IMR-90 (cell line): ENCODE data around the gene PIP5K1C. TPM values are rescaled to one million over a fixed set of nuclear protein-coding genes. Genes with fewer than 3 reads are reported as not detected.
"Not testable (repeated sequence)": the region's sequence is repeated elsewhere in the genome, so short reads cannot be mapped to it uniquely, and the experiment has no call there.

Experiments used
- ATAC-seq: fragments of 200-7000 bp; cut with Tn5 transposase; 2 replicates; pipeline ENCODE4 v1.9.1; 2020; ENCODE audit warnings: low read depth, mild to moderate bottlenecking, moderate library complexity
- BruUV-seq: library from RNA; stranded (reverse); fragments of 400-500 nt; replicated peaks from 2 replicates; lab custom pipeline; 2021; lab: Mats Ljungman, UMichigan
- CTCF ChIA-PET: fragments of 300-600 bp; formaldehyde crosslinking; extraction: SDS; loops from one replicate; lab custom pipeline; 2021; ENCODE audit warnings: antibody characterized with exemption; lab: Yijun Ruan, JAX
- POLR2A ChIA-PET: fragments of 300-600 bp; sonication (Branson Sonifier 250); formaldehyde crosslinking; loops from one replicate; lab custom pipeline; 2022; ENCODE audit warnings: antibody characterized with exemption; ENCODE audit not compliant: unreplicated experiment; lab: Charles Lee
- DNase-seq: peaks from one replicate; pipeline ENCODE4 v3.0.0; 2013
- H2AFZ ChIP-seq: replicated peaks from 2 replicates; pipeline ENCODE3; 2013; ENCODE audit warnings: low read length, mild to moderate bottlenecking; ENCODE audit not compliant: poor library complexity
- H2AK5ac ChIP-seq: 2 replicates; pipeline ENCODE4 v1.6.1; 2013; ENCODE audit warnings: low read depth, low read length, inconsistent platforms
- H2AK9ac ChIP-seq: replicated peaks from 2 replicates; pipeline ENCODE3; 2013; ENCODE audit warnings: mild to moderate bottlenecking, low read depth, low read length, moderate library complexity; ENCODE audit not compliant: poor library complexity
- H2BK120ac ChIP-seq: 2 replicates; pipeline ENCODE4 v1.6.1; 2013; ENCODE audit warnings: low read depth, low read length, inconsistent platforms
- H2BK15ac ChIP-seq: 3 replicates; pipeline ENCODE4 v1.6.1; 2013; ENCODE audit warnings: low read depth, low read length, inconsistent platforms
- H2BK20ac ChIP-seq: 2 replicates; pipeline ENCODE4 v1.6.1; 2013; ENCODE audit warnings: low read depth, mild to moderate bottlenecking, inconsistent platforms, low read length, moderate library complexity
- H2BK5ac ChIP-seq: 2 replicates; pipeline ENCODE4 v1.6.1; 2013; ENCODE audit warnings: mild to moderate bottlenecking, low read depth, low read length, inconsistent platforms; ENCODE audit not compliant: poor library complexity, severe bottlenecking
- H3K14ac ChIP-seq: replicated peaks from 2 replicates; pipeline ENCODE4 v1.6.1; 2013; ENCODE audit warnings: low read depth, low read length, inconsistent platforms
- H3K18ac ChIP-seq: 2 replicates; pipeline ENCODE4 v1.6.1; 2013; ENCODE audit warnings: low read depth, low read length, control low read depth
- H3K23ac ChIP-seq: 2 replicates; pipeline ENCODE4 v1.6.1; 2013; ENCODE audit warnings: low read depth, low read length, inconsistent platforms
- H3K27ac ChIP-seq: 2 replicates; pipeline ENCODE4 v1.5.1; 2013; ENCODE audit warnings: mild to moderate bottlenecking, control low read depth, low read length; ENCODE audit not compliant: insufficient read depth
- H3K27me3 ChIP-seq: 2 replicates; pipeline ENCODE4 v1.6.1; 2013; ENCODE audit warnings: low read length; ENCODE audit not compliant: control insufficient read depth, insufficient read depth
- H3K36me3 ChIP-seq: 2 replicates; pipeline ENCODE4 v1.6.1; 2013; ENCODE audit warnings: low read length, mixed read lengths; ENCODE audit not compliant: control insufficient read depth, insufficient read depth
- H3K4ac ChIP-seq: 2 replicates; pipeline ENCODE4 v1.6.1; 2013; ENCODE audit warnings: low read depth, low read length, inconsistent platforms
- H3K4me1 ChIP-seq: 2 replicates; pipeline ENCODE4 v1.6.1; 2013; ENCODE audit warnings: low read length, mixed read lengths; ENCODE audit not compliant: control insufficient read depth, insufficient read depth
- H3K4me2 ChIP-seq: 2 replicates; pipeline ENCODE4 v1.6.1; 2013; ENCODE audit warnings: low read depth, mild to moderate bottlenecking, control low read depth, low read length, moderate library complexity
- H3K4me3 ChIP-seq: 2 replicates; pipeline ENCODE4 v1.5.1; 2013; ENCODE audit warnings: low read depth, mild to moderate bottlenecking, control low read depth, low read length, moderate library complexity; ENCODE audit not compliant: insufficient read depth
- H3K56ac ChIP-seq: 2 replicates; pipeline ENCODE4 v1.6.1; 2013; ENCODE audit warnings: low read length, inconsistent platforms; ENCODE audit not compliant: insufficient read depth; ENCODE audit errors: extremely low read depth
- H3K79me1 ChIP-seq, 2 experiments: 2 replicates each; pipeline ENCODE4 v1.6.1; 2013; ENCODE audit warnings: low read length in 2 of 2, inconsistent platforms in 1 of 2, low read depth in 1 of 2
- H3K9ac ChIP-seq: 2 replicates; pipeline ENCODE4 v1.6.1; 2013; ENCODE audit warnings: low read depth, low read length, control low read depth
- H3K9me1 ChIP-seq: 2 replicates; pipeline ENCODE4 v1.6.1; 2013; ENCODE audit warnings: low read length, inconsistent platforms; ENCODE audit not compliant: insufficient read depth
- H3K9me3 ChIP-seq: 2 replicates; pipeline ENCODE4 v1.6.1; 2013; ENCODE audit warnings: low read length; ENCODE audit not compliant: control insufficient read depth, insufficient read depth
- H4K20me1 ChIP-seq: 2 replicates; pipeline ENCODE4 v1.6.1; 2013; ENCODE audit warnings: low read length, inconsistent platforms; ENCODE audit not compliant: insufficient read depth
- H4K5ac ChIP-seq: 2 replicates; pipeline ENCODE4 v1.6.1; 2013; ENCODE audit warnings: mild to moderate bottlenecking, low read depth, low read length, control low read depth
- H4K8ac ChIP-seq, 2 experiments: 2 replicates each; pipeline ENCODE4 v1.6.1; 2013; ENCODE audit warnings: low read depth in 2 of 2, low read length in 2 of 2, control low read depth in 1 of 2, inconsistent platforms in 1 of 2
- H4K91ac ChIP-seq: 2 replicates; pipeline ENCODE4 v1.6.1; 2013; ENCODE audit warnings: low read depth, low read length, inconsistent platforms; ENCODE audit not compliant: insufficient read depth
- WGBS, 2 experiments: methylation state at CpG; one replicate each; pipeline versions ENCODE4 v1.1.5 to v1.1.7; 2013; ENCODE audit warnings: missing lambda C conversion rate in 2 of 2; ENCODE audit not compliant: insufficient read length in 1 of 2; ENCODE audit errors: extremely low coverage in 2 of 2; 5-methylcytosine and 5-hydroxymethylcytosine counted together
- dilution Hi-C: fragments of 300-500 bp; cut with HindIII; formaldehyde crosslinking; loops from one replicate; pipeline ENCODE4 v1.14.3; 2018; ENCODE audit warnings: low sequenced_read_pairs; ENCODE audit not compliant: unreplicated experiment
- in situ Hi-C: fragments of 300-500 bp; cut with MboI; formaldehyde crosslinking; loops from 3 replicates; pipeline ENCODE4 v1.14.3; 2019; ENCODE audit warnings: low sequenced_read_pairs, inconsistent platforms, mixed read lengths
- intact Hi-C: fragments of 100-400 bp; cut with micrococcal nuclease; formaldehyde crosslinking; loops from 2 replicates; pipeline ENCODE4 v1.10.0; 2022
- polyA plus RNA-seq, 3 experiments: library from polyadenylated mRNA; depleted of rRNA; stranded (reverse); fragments of >200 nt; gene quantifications; 2 replicates each; pipeline ENCODE4 v1.2.3, GENCODE V29; 2012; ENCODE audit warnings: low replicate concordance in 1 of 3
- total RNA-seq: library from RNA; depleted of rRNA; stranded (reverse); fragments of >200 nt; gene quantifications from 2 replicates; pipeline ENCODE4 v1.2.3, GENCODE V29; 2012

Gene PIP5K1C
- total and polyA plus RNA-seq, 2 of the 4 experiments (the other 2 are of a cell fraction), result 13.6 to 23.3 TPM

DNA sequence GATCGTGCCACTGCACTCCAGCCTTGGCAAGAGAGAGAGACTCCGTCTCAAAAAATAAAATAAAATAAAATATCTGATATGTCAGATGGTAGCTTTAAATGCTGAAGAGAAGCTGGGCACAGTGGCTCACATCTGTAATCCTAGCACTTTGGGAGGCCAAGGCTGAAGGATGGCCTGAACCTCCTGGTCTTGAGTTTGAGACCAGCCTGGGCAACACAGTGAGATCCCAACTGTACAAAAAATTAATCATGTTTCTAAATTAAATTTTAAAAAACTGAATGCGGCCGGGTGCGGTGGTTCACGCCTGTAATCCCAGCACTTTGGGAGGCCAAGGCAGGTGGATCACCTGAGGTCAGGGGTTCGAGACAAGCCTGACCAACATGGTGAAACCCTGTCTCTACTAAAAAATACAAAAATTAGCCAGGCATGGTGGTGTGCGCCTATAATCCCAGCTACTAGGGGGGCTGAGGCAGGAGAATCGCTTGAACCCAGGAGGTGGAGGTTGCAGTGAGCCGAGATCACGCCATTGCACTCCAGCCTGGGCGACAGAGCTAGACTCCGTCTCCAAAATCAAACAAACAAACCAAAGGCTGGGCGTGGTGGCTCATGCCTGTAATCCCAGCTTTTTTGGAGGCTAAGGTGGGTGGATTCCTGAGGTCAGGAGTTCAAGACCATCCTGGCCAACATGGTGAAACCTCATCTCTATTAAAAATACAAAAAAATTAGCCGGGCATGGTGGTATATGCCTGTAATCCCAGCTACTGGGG lies 116.0 kb downstream of the PIP5K1C start:
- H3K4me1 ChIP-seq, H2AK5ac ChIP-seq, H3K79me1 ChIP-seq, H2BK15ac ChIP-seq, H4K5ac ChIP-seq, H2BK120ac ChIP-seq, H3K4me3 ChIP-seq, in situ Hi-C loops, dilution Hi-C loops, POLR2A ChIA-PET, H3K9me1 ChIP-seq, H3K36me3 ChIP-seq, H3K14ac ChIP-seq, H4K20me1 ChIP-seq, H3K4me2 ChIP-seq, H2BK20ac ChIP-seq, BruUV-seq, H3K23ac ChIP-seq, intact Hi-C loops, H2AK9ac ChIP-seq, H3K4ac ChIP-seq, H3K27ac ChIP-seq, ATAC-seq, H3K9me3 ChIP-seq, H2AFZ ChIP-seq, H3K9ac ChIP-seq, H4K91ac ChIP-seq, H4K8ac ChIP-seq, DNase-seq, H3K56ac ChIP-seq, H3K18ac ChIP-seq, H2BK5ac ChIP-seq: not testable (repeated sequence)
- CTCF ChIA-PET, result interaction anchor here (0.8 kb wide), 1 partner anchor 8 kb away, joined by 5 read pairs; no protein-coding TSS in a partner anchor
- H3K27me3 ChIP-seq, result peaks cover 11% of the 10 kb centered on the region
- WGBS, 2 experiments, result no CpG with 5 or more reads among the region's 15 CpGs

DNA sequence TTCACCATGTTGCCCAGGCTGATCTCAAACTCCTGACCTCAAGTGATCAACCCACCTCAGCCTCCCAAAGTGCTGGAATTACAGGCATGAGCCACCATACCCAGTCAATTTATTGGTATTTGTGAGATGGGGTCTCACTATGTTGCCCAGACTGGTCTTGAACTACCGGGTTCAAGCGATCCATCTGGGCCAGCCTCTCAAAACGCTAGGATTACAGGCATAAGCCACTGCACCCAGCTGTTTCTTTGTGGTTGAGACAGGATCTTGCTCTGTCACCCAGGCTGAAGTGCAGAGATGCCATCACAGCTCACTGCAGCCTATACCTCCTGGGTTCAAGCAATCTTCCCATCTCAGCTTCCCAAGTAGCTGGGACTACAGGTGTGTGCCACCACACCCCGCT lies 118.5 kb downstream of the PIP5K1C start:
- H4K91ac ChIP-seq, POLR2A ChIA-PET, H3K18ac ChIP-seq, H4K5ac ChIP-seq, H2AK5ac ChIP-seq, H2BK5ac ChIP-seq, H3K27ac ChIP-seq, H2BK15ac ChIP-seq, H3K79me1 ChIP-seq, H3K4me2 ChIP-seq, H4K20me1 ChIP-seq, H3K9ac ChIP-seq, H3K9me3 ChIP-seq, H3K56ac ChIP-seq, H3K4me1 ChIP-seq, DNase-seq, H3K4ac ChIP-seq, H3K23ac ChIP-seq, H2BK120ac ChIP-seq, intact Hi-C loops, H3K36me3 ChIP-seq, ATAC-seq, H2AFZ ChIP-seq, H4K8ac ChIP-seq, H2BK20ac ChIP-seq, BruUV-seq, in situ Hi-C loops, CTCF ChIA-PET, H2AK9ac ChIP-seq, H3K14ac ChIP-seq, H3K4me3 ChIP-seq, H3K9me1 ChIP-seq, dilution Hi-C loops: not testable (repeated sequence)
- peaks cover 11% of the 10 kb centered on the region for H3K27me3 ChIP-seq
- WGBS, 2 experiments, result 90% methylated on average over 2 of the region's 4 CpGs; no CpG with 5 or more reads in 1 of the 2 experiments
